HG03060 (cell line): ENCODE results near the gene CDYL.
"Not testable (repeated sequence)": the region's sequence is repeated elsewhere in the genome, so short reads cannot be mapped to it uniquely, and the experiment has no call there.

ENCODE experiments used
- ATAC-seq: cut with Tn5 transposase; IDR thresholded peaks from one replicate; pipeline ENCODE4 v1.9.1; 2021; ENCODE audit warnings: low read depth, moderate number of reproducible peaks; ENCODE audit not compliant: unreplicated experiment

Gene CDYL

GRCh38 chr6:4979426-4979825 is 203.2 kb downstream of the CDYL start:
- ATAC-seq: no peak

GRCh38 chr6:4981761-4982160 is 205.6 kb downstream of the CDYL start:
- no peak for ATAC-seq

- ATAC-seq: no peak
Observed at GRCh38 chr6:4983322-4983721, 207.1 kb downstream of the CDYL start.

GRCh38 chr6:4986999-4987398 is 210.8 kb downstream of the CDYL start:
- no peak for ATAC-seq

GRCh38 chr6:4987432-4987831 is 211.2 kb downstream of the CDYL start:
- no peak for ATAC-seq

GRCh38 chr6:4994741-4995140 is 218.5 kb downstream of the CDYL start:
- no peak for ATAC-seq

- no peak for ATAC-seq
Observed at GRCh38 chr6:4997862-4998261, 221.7 kb downstream of the CDYL start.

GRCh38 chr6:4999586-4999985 is 223.4 kb downstream of the CDYL start:
- ATAC-seq: no peak

- ATAC-seq: peak; percentile 91
Observed at GRCh38 chr6:5003604-5004372, 227.6 kb downstream of the CDYL start, which contains the start of gene RPP40. Gene RPP40, minus strand, starts transcription at chr6:5004037. Its CDS starts 35 bp downstream, at chr6:5004002.

- no peak for ATAC-seq
Observed at GRCh38 chr6:5004373-5005037, 228.3 kb downstream of the CDYL start.

GRCh38 chr6:5005038-5005433 is 228.8 kb downstream of the CDYL start:
- not testable (repeated sequence) for ATAC-seq
